Activated naive CD8-positive, alpha-beta T cell treated with anti-CD3 and anti-CD28 coated beads, Interleukin-2, amount 50 U/mL, for 24 hours (primary cell): Measurements from ENCODE around the gene LCP1.

Experiments used
- ATAC-seq: fragments of 150-1000 bp; cut with Tn5 transposase; one replicate; pipeline ENCODE4 v1.10.0; 2021
- DNase-seq: peaks from one replicate; pipeline ENCODE4 v3.0.0; 2021
- H3K27ac Mint-ChIP-seq: one replicate; pipeline ENCODE4 v1.8.0; 2021; ENCODE audit warnings: mild to moderate bottlenecking, mixed read lengths
- H3K27me3 Mint-ChIP-seq: one replicate; pipeline ENCODE4 v1.8.0; 2021; ENCODE audit warnings: mixed read lengths
- H3K36me3 Mint-ChIP-seq: one replicate; pipeline ENCODE4 v1.8.0; 2021; ENCODE audit warnings: low read depth, mixed read lengths
- H3K4me1 Mint-ChIP-seq: one replicate; pipeline ENCODE4 v1.8.0; 2021; ENCODE audit warnings: mixed read lengths
- H3K4me3 Mint-ChIP-seq: one replicate; pipeline ENCODE4 v1.8.0; 2021; ENCODE audit warnings: mild to moderate bottlenecking, moderate library complexity, mixed read lengths
- H3K9me3 Mint-ChIP-seq: one replicate; pipeline ENCODE4 v1.8.0; 2021; ENCODE audit warnings: mixed read lengths

Gene LCP1

DNA sequence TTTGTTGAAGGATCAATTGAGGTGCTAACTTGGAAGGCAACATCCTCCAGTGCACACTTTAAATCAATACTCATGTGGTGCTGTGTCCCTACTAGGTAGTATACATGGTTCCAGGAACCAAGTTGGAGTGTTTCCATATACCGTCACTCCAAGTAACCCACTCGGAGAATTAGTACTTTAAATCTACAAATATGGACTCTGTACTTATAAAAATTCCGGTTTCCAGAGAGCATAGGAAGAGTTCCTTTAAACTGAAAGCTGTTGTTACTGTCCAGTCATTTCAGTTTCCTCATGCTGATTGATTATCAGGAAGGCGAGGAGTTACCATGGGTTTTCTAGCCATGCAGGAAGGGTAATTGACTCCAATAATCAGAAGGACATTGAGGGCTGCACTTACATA is 84.3 kb downstream of the LCP1 start:
- Mint-ChIP-seq H3K36me3 (no peaks in the 10 kb centered on the region), H3K4me3 (no peak overlapping the region), H3K4me1 (peaks cover 2% of the 10 kb centered on the region), H3K9me3 (no peaks in the 10 kb centered on the region), H3K27me3 (peaks cover 2% of the 10 kb centered on the region), H3K27ac (no peak overlapping the region)
- ATAC-seq, result no peak
- DNase-seq, result no peak

DNA sequence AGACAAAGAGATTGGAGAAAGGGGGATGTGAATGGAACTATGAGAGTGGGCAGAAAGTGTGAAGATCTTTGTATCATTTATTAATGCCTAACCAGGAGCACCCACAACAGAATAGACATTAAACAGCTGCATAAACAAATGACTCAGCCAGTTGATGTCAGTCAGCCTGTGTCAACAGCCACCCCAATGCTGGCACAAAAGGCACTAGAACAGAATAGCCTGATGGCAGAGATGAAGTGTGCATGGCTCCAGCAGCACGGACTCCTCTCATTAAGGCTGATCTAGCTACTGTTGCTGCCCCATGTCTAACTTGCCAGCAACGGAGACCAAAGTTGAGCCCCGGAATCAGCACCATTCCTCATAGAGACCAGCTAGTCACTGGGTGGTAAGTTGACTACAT is 85.0 kb downstream of the LCP1 start:
- DNase-seq (no peak), ATAC-seq (no peak)
- Mint-ChIP-seq H3K4me3 (no peak overlapping the region), H3K36me3 (no peaks in the 10 kb centered on the region), H3K27ac (no peak overlapping the region), H3K9me3 (no peaks in the 10 kb centered on the region), H3K27me3 (peaks cover 4% of the 10 kb centered on the region), H3K4me1 (peaks cover 2% of the 10 kb centered on the region)

DNA sequence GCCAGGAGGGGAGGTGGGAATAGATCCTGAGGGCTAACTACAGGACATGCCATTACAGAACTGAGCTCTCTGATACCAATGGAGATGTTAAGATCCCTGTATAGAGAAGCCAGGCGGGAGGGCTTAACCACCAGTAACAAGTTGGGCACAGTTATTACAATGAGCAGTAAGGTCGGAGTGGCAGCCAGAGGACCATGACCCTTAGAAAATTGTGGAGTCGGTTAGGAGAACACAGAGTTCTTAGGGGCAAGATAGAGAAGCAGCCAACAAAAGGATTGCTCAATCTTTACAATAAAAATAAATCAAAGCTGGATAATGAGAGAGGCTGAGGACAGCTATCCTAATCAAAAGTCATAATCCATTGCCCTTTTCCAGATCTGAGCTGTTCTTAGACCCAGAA is 87.5 kb downstream of the LCP1 start:
- Mint-ChIP-seq H3K36me3 (no peaks in the 10 kb centered on the region), H3K27ac (no peak overlapping the region), H3K4me3 (no peak overlapping the region), H3K27me3 (peaks cover 4% of the 10 kb centered on the region), H3K9me3 (no peaks in the 10 kb centered on the region), H3K4me1 (no peaks in the 10 kb centered on the region)
- DNase-seq (no peak), ATAC-seq (no peak)

DNA sequence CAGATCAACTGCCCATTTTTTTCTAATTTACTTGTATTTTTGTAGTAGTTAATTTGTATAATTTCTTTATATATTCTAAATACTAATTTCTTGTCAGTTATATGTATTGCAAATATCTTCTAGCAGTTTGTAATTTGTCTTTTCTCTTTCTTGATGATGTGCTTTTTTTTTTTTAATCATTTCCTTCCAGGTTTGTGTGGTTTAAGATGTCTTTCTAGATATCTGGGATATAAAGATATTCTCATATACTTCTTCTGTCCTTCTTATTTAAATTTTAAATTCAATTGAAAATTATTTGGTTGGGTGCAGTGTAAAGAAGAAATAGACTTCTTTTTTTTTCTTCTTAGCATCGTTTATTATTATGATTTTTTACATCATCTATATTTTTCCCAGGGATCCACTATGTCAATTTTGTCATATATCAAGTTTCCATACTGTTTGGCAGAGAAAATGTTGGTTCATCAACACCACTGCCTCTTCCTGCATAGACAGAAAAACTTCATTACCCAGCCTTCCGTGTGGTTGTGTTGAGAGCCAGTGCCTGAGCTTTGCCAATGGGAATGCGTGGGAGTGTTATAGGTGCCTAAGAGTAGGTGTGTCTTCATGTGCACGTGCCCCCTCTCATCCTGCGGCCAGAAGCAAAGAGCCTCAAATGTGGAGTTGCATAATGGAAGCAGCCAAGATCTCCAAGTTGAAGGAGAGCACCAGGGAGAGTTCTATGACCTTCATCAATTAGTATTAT is 93.0 kb downstream of the LCP1 start:
- DNase-seq (no peak), ATAC-seq (no peak)
- H3K4me3 Mint-ChIP-seq, result no peak overlapping the region
- H3K27ac Mint-ChIP-seq, result no peak overlapping the region
- H3K27me3 Mint-ChIP-seq, result peaks cover 2% of the 10 kb centered on the region
- H3K9me3 Mint-ChIP-seq, result no peaks in the 10 kb centered on the region
- no peaks in the 10 kb centered on the region for H3K36me3 Mint-ChIP-seq
- H3K4me1 Mint-ChIP-seq, result no peaks in the 10 kb centered on the region

DNA sequence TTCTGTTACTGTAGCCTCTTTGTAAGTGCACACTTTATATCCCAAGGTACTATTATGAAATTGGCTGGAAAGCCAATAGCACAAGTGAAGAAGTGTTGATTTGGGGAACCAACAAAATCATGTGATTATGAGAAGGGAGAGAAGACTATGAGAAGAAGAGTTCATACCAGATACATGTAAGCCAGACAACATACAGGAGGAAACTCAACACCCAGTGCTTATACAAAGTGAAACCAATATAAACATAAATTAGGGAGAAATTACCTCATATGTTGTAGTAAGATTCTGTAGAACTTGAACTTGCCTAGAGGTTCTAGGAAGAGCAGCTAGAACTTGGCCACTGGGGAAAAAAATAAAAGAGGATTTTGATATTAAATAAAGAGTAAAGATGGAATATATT is 94.5 kb downstream of the LCP1 start:
- no peaks in the 10 kb centered on the region for H3K4me1 Mint-ChIP-seq
- no peak for ATAC-seq
- no peak overlapping the region for H3K27ac Mint-ChIP-seq
- no peak for DNase-seq
- H3K27me3 Mint-ChIP-seq, result peaks cover 2% of the 10 kb centered on the region
- no peaks in the 10 kb centered on the region for H3K36me3 Mint-ChIP-seq
- no peaks in the 10 kb centered on the region for H3K9me3 Mint-ChIP-seq
- no peak overlapping the region for H3K4me3 Mint-ChIP-seq

DNA sequence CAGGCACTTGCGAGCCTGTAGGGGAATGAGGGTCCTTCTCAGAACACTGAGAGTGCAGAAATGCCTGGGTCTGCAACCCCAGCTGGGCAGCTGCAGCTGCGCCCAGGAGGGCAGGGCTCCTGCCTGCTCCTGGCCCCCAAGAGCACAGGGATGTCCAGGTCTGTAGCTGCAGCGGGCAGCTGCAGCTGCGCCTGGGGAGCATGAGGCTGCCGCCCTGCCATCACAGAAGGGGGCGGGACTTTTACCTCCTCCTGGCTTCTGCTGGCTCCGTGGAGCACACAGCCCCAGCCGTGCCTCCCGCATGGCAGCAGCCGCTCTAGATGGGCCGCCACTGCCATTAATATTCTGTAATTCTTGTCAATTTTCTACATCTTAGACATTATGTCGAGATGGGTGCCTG is 95.0 kb downstream of the LCP1 start:
- H3K4me3 Mint-ChIP-seq, result no peak overlapping the region
- DNase-seq (no peak), ATAC-seq (no peak)
- no peaks in the 10 kb centered on the region for H3K27me3 Mint-ChIP-seq
- H3K36me3 Mint-ChIP-seq, result no peaks in the 10 kb centered on the region
- H3K4me1 Mint-ChIP-seq, result no peaks in the 10 kb centered on the region
- H3K9me3 Mint-ChIP-seq, result no peaks in the 10 kb centered on the region
- H3K27ac Mint-ChIP-seq, result no peak overlapping the region

DNA sequence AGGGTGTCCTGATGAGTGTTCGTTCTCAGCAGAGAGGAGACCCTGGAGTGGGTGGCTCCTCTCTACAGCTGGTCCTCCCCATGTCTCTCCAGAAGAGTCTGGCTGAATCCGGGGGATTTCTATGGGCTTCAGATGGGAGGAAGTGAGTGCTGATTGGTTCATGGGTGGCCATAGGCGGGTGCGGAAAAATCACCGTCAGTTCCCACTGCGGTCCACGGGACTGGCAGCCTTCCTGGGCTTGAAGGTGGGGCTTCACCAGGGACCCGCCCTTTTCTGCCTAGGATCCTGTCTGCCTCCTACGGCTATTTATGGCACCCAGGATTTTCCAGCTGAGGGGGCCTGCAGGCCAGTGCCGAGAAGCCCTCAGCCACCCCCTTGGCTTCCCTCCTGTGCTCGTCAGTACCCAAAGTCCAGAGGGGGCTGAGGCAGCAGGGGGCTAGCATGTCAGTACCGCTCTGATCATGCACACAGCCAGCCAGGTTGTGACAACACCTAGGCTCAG is 95.5 kb downstream of the LCP1 start:
- Mint-ChIP-seq H3K9me3 (no peaks in the 10 kb centered on the region), H3K4me3 (no peak overlapping the region), H3K27me3 (no peaks in the 10 kb centered on the region), H3K36me3 (no peaks in the 10 kb centered on the region), H3K27ac (no peak overlapping the region), H3K4me1 (no peaks in the 10 kb centered on the region)
- DNase-seq, result no peak
- ATAC-seq, result no peak

DNA sequence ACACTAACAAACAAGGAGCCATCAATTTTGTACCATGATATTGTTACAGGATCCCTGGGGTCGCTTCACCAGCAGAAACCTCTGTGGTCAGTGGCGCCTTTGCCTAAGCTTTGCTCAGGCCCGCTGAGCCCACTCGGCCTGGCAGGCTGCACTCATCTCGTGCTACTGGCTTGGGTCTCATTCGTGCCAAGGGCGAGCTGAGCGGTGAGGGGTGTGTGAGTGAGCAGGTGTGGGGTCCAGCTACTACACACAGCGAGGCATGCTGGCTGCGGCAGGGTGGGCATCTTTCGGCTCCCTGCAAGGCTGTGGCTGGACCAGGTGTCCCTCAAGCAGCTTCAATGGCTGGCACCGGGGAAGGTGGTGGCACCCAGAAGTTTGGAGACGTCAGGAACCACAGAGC is 96.2 kb downstream of the LCP1 start:
- Mint-ChIP-seq H3K36me3 (no peaks in the 10 kb centered on the region), H3K27me3 (no peaks in the 10 kb centered on the region), H3K9me3 (no peaks in the 10 kb centered on the region), H3K4me1 (no peaks in the 10 kb centered on the region), H3K4me3 (no peak overlapping the region), H3K27ac (no peak overlapping the region)
- no peak for DNase-seq
- ATAC-seq, result no peak

DNA sequence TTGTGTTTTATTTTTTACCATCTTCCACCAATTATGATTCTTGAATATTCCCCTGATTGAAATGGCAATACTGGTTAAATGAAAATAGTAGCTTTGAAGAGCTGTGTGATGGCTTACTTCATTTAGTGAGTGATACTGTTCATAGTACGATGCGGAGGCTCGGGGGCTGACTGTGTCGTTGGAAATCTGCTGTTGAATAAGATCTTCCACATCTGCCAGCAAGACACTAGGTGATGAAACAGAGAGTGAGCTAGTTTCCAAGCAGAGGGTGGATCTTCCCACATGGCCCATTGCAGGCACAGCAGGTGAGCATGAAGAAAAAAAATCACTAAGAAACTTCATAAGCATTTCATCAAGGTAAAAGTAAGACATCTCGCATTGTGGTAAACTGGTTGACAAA is 99.7 kb downstream of the LCP1 start:
- DNase-seq, result no peak
- Mint-ChIP-seq H3K9me3 (no peaks in the 10 kb centered on the region), H3K36me3 (no peaks in the 10 kb centered on the region), H3K4me3 (no peak overlapping the region), H3K27ac (no peak overlapping the region), H3K27me3 (no peaks in the 10 kb centered on the region), H3K4me1 (peaks cover 11% of the 10 kb centered on the region)
- no peak for ATAC-seq

DNA sequence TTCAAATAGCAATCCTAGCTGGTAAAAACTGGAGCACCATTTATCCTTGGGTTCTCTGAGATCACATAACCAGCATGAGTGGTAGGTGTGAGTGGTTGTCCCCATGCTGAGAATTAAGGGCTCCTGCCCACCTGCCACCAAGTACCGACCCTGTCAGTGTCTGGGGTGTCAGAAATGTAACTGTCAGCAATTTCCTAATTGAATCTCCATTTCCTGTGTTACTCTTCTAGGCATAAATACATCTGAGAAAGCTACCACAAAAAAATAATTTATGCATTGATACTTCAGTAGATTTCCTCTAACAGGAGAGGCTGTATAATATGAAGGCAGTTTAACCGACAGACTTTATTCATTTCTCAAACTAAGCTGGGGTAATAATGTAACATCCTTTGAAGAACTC is 102.2 kb downstream of the LCP1 start:
- ATAC-seq (no peak), DNase-seq (no peak)
- Mint-ChIP-seq H3K36me3 (no peaks in the 10 kb centered on the region), H3K9me3 (no peaks in the 10 kb centered on the region), H3K27ac (no peak overlapping the region), H3K4me3 (no peak overlapping the region), H3K4me1 (peaks cover 11% of the 10 kb centered on the region), H3K27me3 (peaks cover 1% of the 10 kb centered on the region)

DNA sequence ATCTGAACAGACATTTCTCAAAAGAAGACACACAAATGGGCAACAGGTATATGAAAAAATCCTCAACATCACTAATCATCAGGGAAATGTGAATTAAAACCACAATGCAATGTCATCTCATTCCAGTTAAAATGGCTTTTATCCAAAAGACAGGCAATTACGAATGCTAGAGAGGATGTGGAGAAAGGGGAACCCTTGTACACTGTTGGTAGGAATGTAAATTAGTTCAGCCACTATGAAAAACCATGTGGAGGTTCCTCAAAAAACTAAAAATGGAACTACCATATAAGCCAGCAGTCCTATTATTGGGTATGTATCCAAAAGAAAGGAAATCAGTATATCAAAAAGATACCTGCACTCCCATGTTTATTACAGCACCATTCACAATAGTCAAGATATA is 104.7 kb downstream of the LCP1 start:
- H3K4me3 Mint-ChIP-seq, result no peak overlapping the region
- peaks cover 2% of the 10 kb centered on the region for H3K27me3 Mint-ChIP-seq
- H3K4me1 Mint-ChIP-seq, result peaks cover 11% of the 10 kb centered on the region
- ATAC-seq, result no peak
- no peak overlapping the region for H3K27ac Mint-ChIP-seq
- H3K36me3 Mint-ChIP-seq, result no peaks in the 10 kb centered on the region
- no peak for DNase-seq
- no peaks in the 10 kb centered on the region for H3K9me3 Mint-ChIP-seq

DNA sequence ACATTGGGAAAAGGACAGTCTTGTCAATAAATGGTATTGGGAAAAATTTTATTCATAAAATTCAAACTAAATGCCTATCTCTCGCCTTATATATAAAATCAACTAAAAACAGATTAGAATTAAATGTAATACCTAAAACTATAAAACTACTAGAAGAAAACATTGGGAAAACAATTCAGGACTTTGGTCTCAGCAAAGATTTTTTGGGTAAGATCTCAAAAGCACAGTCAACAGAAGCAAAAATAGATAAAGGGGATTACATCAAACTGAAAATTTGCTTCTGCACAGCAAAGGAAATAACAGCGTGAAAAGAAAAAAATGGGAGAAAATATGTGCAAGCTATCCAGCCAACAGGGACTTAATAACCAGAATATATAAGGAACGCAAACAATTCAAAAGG is 105.2 kb downstream of the LCP1 start:
- peaks cover 2% of the 10 kb centered on the region for H3K27me3 Mint-ChIP-seq
- H3K4me1 Mint-ChIP-seq, result peaks cover 11% of the 10 kb centered on the region
- DNase-seq, result no peak
- H3K9me3 Mint-ChIP-seq, result no peaks in the 10 kb centered on the region
- no peaks in the 10 kb centered on the region for H3K36me3 Mint-ChIP-seq
- no peak overlapping the region for H3K27ac Mint-ChIP-seq
- ATAC-seq, result no peak
- H3K4me3 Mint-ChIP-seq, result no peak overlapping the region
